Measurements from ENCODE around the gene EDNRA.

Gene EDNRA

GRCh38 chr4:147480502-147480890 is 401 bp upstream of the EDNRA start:
- H3K4me1 ChIP-seq (ENCODE audit: insufficient read depth, low read length) = no peaks in the 10 kb centered on the region
- no peak overlapping the region for H3K9ac ChIP-seq (ENCODE audit: low read length)
- H3K4me3 ChIP-seq (ENCODE audit: low read depth in 1 of 2, low read length in 2 of 2) = peak overlapping the region in 1 of 2 donors; percentile 41
- H3K27me3 ChIP-seq (ENCODE audit: control insufficient read depth in 1 of 2, insufficient read depth in 2 of 2, low read length in 2 of 2) = peaks cover 0 to 15% of the 10 kb centered on the region in 2 donors
- no peaks in the 10 kb centered on the region for H3K9me3 ChIP-seq (ENCODE audit: low read length)
- no peaks in the 10 kb centered on the region for H3K36me3 ChIP-seq (ENCODE audit: insufficient read depth, low read length)
- no peak overlapping the region for H3K27ac ChIP-seq (ENCODE audit: low read depth, low read length)

GRCh38 chr4:147481577-147482109 is 746 bp downstream of the EDNRA start:
- no peak overlapping the region for H3K27ac ChIP-seq (ENCODE audit: low read depth, low read length)
- no peak overlapping the region for H3K9ac ChIP-seq (ENCODE audit: low read length)

GRCh38 chr4:147482281-147482680 is 1.4 kb downstream of the EDNRA start:
- Histone ChIP-seq H3K27me3 (ENCODE audit: control insufficient read depth in 1 of 2, insufficient read depth in 2 of 2, low read length in 2 of 2) (peaks cover 0 to 15% of the 10 kb centered on the region in 2 donors), H3K4me1 (ENCODE audit: insufficient read depth, low read length) (no peaks in the 10 kb centered on the region), H3K27ac (ENCODE audit: low read depth, low read length) (no peak overlapping the region), H3K36me3 (ENCODE audit: insufficient read depth, low read length) (no peaks in the 10 kb centered on the region), H3K9ac (ENCODE audit: low read length) (no peak overlapping the region), H3K9me3 (ENCODE audit: low read length) (no peaks in the 10 kb centered on the region), H3K4me3 (ENCODE audit: low read depth in 1 of 2, low read length in 2 of 2) (no peak overlapping the region)

More at GRCh38 chr4:147481577-147482109, 746 bp downstream of the EDNRA start:
- H3K27me3 ChIP-seq (ENCODE audit: control insufficient read depth in 1 of 2, insufficient read depth in 2 of 2, low read length in 2 of 2) = peaks cover 0 to 15% of the 10 kb centered on the region in 2 donors
- no peaks in the 10 kb centered on the region for H3K9me3 ChIP-seq (ENCODE audit: low read length)
- no peaks in the 10 kb centered on the region for H3K4me1 ChIP-seq (ENCODE audit: insufficient read depth, low read length)
- H3K4me3 ChIP-seq (ENCODE audit: low read depth in 1 of 2, low read length in 2 of 2) = peak overlapping the region in 1 of 2 donors; percentile 21
- no peaks in the 10 kb centered on the region for H3K36me3 ChIP-seq (ENCODE audit: insufficient read depth, low read length)

- H3K36me3 ChIP-seq (ENCODE audit: insufficient read depth, low read length) = no peaks in the 10 kb centered on the region
- no peak overlapping the region for H3K4me3 ChIP-seq (ENCODE audit: low read depth in 1 of 2, low read length in 2 of 2)
- no peaks in the 10 kb centered on the region for H3K9me3 ChIP-seq (ENCODE audit: low read length)
- no peak overlapping the region for H3K27ac ChIP-seq (ENCODE audit: low read depth, low read length)
- no peak overlapping the region for H3K9ac ChIP-seq (ENCODE audit: low read length)
- H3K4me1 ChIP-seq (ENCODE audit: insufficient read depth, low read length) = no peaks in the 10 kb centered on the region
- H3K27me3 ChIP-seq (ENCODE audit: control insufficient read depth in 1 of 2, insufficient read depth in 2 of 2, low read length in 2 of 2) = peaks cover 0 to 15% of the 10 kb centered on the region in 2 donors
Measured at GRCh38 chr4:147485167-147485566, 4.3 kb downstream of the EDNRA start.

GRCh38 chr4:147487616-147488015 is 6.7 kb downstream of the EDNRA start:
- no peak overlapping the region for H3K9ac ChIP-seq (ENCODE audit: low read length)
- no peaks in the 10 kb centered on the region for H3K36me3 ChIP-seq (ENCODE audit: insufficient read depth, low read length)
- no peaks in the 10 kb centered on the region for H3K9me3 ChIP-seq (ENCODE audit: low read length)
- peaks cover 0 to under 1% of the 10 kb centered on the region in 2 donors for H3K27me3 ChIP-seq (ENCODE audit: control insufficient read depth in 1 of 2, insufficient read depth in 2 of 2, low read length in 2 of 2)
- H3K4me1 ChIP-seq (ENCODE audit: insufficient read depth, low read length) = no peaks in the 10 kb centered on the region
- H3K27ac ChIP-seq (ENCODE audit: low read depth, low read length) = no peak overlapping the region
- no peak overlapping the region for H3K4me3 ChIP-seq (ENCODE audit: low read depth in 1 of 2, low read length in 2 of 2)

- H3K36me3 ChIP-seq (ENCODE audit: insufficient read depth, low read length) = no peaks in the 10 kb centered on the region
- no peak overlapping the region for H3K4me3 ChIP-seq (ENCODE audit: low read depth in 1 of 2, low read length in 2 of 2)
- no peak overlapping the region for H3K9ac ChIP-seq (ENCODE audit: low read length)
- no peak overlapping the region for H3K27ac ChIP-seq (ENCODE audit: low read depth, low read length)
- no peaks in the 10 kb centered on the region for H3K27me3 ChIP-seq (ENCODE audit: control insufficient read depth in 1 of 2, insufficient read depth in 2 of 2, low read length in 2 of 2)
- no peaks in the 10 kb centered on the region for H3K4me1 ChIP-seq (ENCODE audit: insufficient read depth, low read length)
- H3K9me3 ChIP-seq (ENCODE audit: low read length) = no peaks in the 10 kb centered on the region
Measured at GRCh38 chr4:147488556-147488955, 7.7 kb downstream of the EDNRA start.

GRCh38 chr4:147491086-147491485 is 10.2 kb downstream of the EDNRA start:
- Histone ChIP-seq H3K36me3 (ENCODE audit: insufficient read depth, low read length) (no peaks in the 10 kb centered on the region), H3K4me3 (ENCODE audit: low read depth in 1 of 2, low read length in 2 of 2) (no peak overlapping the region), H3K27me3 (ENCODE audit: control insufficient read depth in 1 of 2, insufficient read depth in 2 of 2, low read length in 2 of 2) (no peaks in the 10 kb centered on the region), H3K9me3 (ENCODE audit: low read length) (no peaks in the 10 kb centered on the region), H3K27ac (ENCODE audit: low read depth, low read length) (no peak overlapping the region), H3K9ac (ENCODE audit: low read length) (no peak overlapping the region), H3K4me1 (ENCODE audit: insufficient read depth, low read length) (no peaks in the 10 kb centered on the region)

GRCh38 chr4:147492306-147492705 is 11.4 kb downstream of the EDNRA start:
- no peaks in the 10 kb centered on the region for H3K27me3 ChIP-seq (ENCODE audit: control insufficient read depth in 1 of 2, insufficient read depth in 2 of 2, low read length in 2 of 2)
- H3K27ac ChIP-seq (ENCODE audit: low read depth, low read length) = no peak overlapping the region
- no peak overlapping the region for H3K9ac ChIP-seq (ENCODE audit: low read length)
- H3K9me3 ChIP-seq (ENCODE audit: low read length) = no peaks in the 10 kb centered on the region
- no peaks in the 10 kb centered on the region for H3K36me3 ChIP-seq (ENCODE audit: insufficient read depth, low read length)
- no peak overlapping the region for H3K4me3 ChIP-seq (ENCODE audit: low read depth in 1 of 2, low read length in 2 of 2)
- no peaks in the 10 kb centered on the region for H3K4me1 ChIP-seq (ENCODE audit: insufficient read depth, low read length)

GRCh38 chr4:147492761-147493160 is 11.9 kb downstream of the EDNRA start:
- Histone ChIP-seq H3K36me3 (ENCODE audit: insufficient read depth, low read length) (no peaks in the 10 kb centered on the region), H3K27ac (ENCODE audit: low read depth, low read length) (no peak overlapping the region), H3K4me1 (ENCODE audit: insufficient read depth, low read length) (no peaks in the 10 kb centered on the region), H3K9ac (ENCODE audit: low read length) (no peak overlapping the region), H3K4me3 (ENCODE audit: low read depth in 1 of 2, low read length in 2 of 2) (no peak overlapping the region), H3K27me3 (ENCODE audit: control insufficient read depth in 1 of 2, insufficient read depth in 2 of 2, low read length in 2 of 2) (no peaks in the 10 kb centered on the region), H3K9me3 (ENCODE audit: low read length) (no peaks in the 10 kb centered on the region)

- Histone ChIP-seq H3K4me3 (ENCODE audit: low read depth in 1 of 2, low read length in 2 of 2) (no peak overlapping the region), H3K36me3 (ENCODE audit: insufficient read depth, low read length) (no peaks in the 10 kb centered on the region), H3K27me3 (ENCODE audit: control insufficient read depth in 1 of 2, insufficient read depth in 2 of 2, low read length in 2 of 2) (no peaks in the 10 kb centered on the region), H3K9ac (ENCODE audit: low read length) (no peak overlapping the region), H3K4me1 (ENCODE audit: insufficient read depth, low read length) (no peaks in the 10 kb centered on the region), H3K27ac (ENCODE audit: low read depth, low read length) (no peak overlapping the region), H3K9me3 (ENCODE audit: low read length) (no peaks in the 10 kb centered on the region)
Measured at GRCh38 chr4:147493307-147493706, 12.4 kb downstream of the EDNRA start.

GRCh38 chr4:147494301-147494700 is 13.4 kb downstream of the EDNRA start:
- Histone ChIP-seq H3K4me3 (ENCODE audit: low read depth in 1 of 2, low read length in 2 of 2) (no peak overlapping the region), H3K27me3 (ENCODE audit: control insufficient read depth in 1 of 2, insufficient read depth in 2 of 2, low read length in 2 of 2) (no peaks in the 10 kb centered on the region), H3K9me3 (ENCODE audit: low read length) (no peaks in the 10 kb centered on the region), H3K27ac (ENCODE audit: low read depth, low read length) (no peak overlapping the region), H3K36me3 (ENCODE audit: insufficient read depth, low read length) (no peaks in the 10 kb centered on the region), H3K4me1 (ENCODE audit: insufficient read depth, low read length) (no peaks in the 10 kb centered on the region), H3K9ac (ENCODE audit: low read length) (no peak overlapping the region)

- no peaks in the 10 kb centered on the region for H3K4me1 ChIP-seq (ENCODE audit: insufficient read depth, low read length)
- H3K4me3 ChIP-seq (ENCODE audit: low read depth in 1 of 2, low read length in 2 of 2) = no peak overlapping the region
- no peak overlapping the region for H3K27ac ChIP-seq (ENCODE audit: low read depth, low read length)
- no peaks in the 10 kb centered on the region for H3K27me3 ChIP-seq (ENCODE audit: control insufficient read depth in 1 of 2, insufficient read depth in 2 of 2, low read length in 2 of 2)
- no peaks in the 10 kb centered on the region for H3K36me3 ChIP-seq (ENCODE audit: insufficient read depth, low read length)
- no peaks in the 10 kb centered on the region for H3K9me3 ChIP-seq (ENCODE audit: low read length)
- H3K9ac ChIP-seq (ENCODE audit: low read length) = no peak overlapping the region
Measured at GRCh38 chr4:147496500-147496899, 15.6 kb downstream of the EDNRA start.

Data from muscle layer of colon (tissue), 2 donors.